Hematopoietic multipotent progenitor cell (in vitro differentiated cells): Measurements from ENCODE around the gene NXF2. TPM values are rescaled to one million over a fixed set of nuclear protein-coding genes. Genes with fewer than 3 reads are reported as not detected.
"Not testable (repeated sequence)": the region's sequence is repeated elsewhere in the genome, so short reads cannot be mapped to it uniquely, and the experiment has no call there.

Source experiments
- DNase-seq, 3 donors: peaks; one replicate each; pipeline ENCODE4 v3.0.0-alpha.2; 2011 to 2015; ENCODE audit warnings: low read depth in 2 of 3, low spot score in 2 of 3
- total RNA-seq: library from RNA; depleted of rRNA; stranded (reverse); fragments of >200 nt; gene quantifications from one replicate; pipeline ENCODE4 v1.2.3, GENCODE V29; 2012

NXF2 gene, protein sequence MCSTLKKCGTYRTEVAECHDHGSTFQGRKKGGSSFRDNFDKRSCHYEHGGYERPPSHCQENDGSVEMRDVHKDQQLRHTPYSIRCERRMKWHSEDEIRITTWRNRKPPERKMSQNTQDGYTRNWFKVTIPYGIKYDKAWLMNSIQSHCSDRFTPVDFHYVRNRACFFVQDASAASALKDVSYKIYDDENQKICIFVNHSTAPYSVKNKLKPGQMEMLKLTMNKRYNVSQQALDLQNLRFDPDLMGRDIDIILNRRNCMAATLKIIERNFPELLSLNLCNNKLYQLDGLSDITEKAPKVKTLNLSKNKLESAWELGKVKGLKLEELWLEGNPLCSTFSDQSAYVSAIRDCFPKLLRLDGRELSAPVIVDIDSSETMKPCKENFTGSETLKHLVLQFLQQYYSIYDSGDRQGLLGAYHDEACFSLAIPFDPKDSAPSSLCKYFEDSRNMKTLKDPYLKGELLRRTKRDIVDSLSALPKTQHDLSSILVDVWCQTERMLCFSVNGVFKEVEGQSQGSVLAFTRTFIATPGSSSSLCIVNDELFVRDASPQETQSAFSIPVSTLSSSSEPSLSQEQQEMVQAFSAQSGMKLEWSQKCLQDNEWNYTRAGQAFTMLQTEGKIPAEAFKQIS
- total RNA-seq: not detected

DNA sequence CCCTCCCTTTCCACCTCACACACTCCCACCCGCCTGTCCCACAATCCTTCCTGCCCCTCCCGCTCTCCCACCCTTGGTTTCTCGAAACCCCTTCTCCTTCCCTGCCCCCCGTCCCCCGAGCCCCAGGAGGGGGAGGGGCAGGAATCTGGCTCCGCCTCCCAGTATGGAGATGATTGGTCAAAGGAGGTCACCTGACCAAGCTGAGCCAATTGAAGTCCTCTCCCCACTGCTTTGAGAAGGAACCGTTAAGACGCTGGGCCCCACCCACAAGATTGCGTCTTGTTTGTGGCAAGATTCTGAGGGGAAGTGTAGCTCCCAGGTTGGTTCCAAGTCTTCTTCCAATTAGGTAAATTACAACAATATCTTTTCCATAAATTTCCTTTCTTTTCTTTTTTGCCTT, at the start of gene NXF2:
TSS of gene NXF2 (plus strand) at position 275 of the 400 bp plus-strand sequence. CDS start 59,912 bp downstream, outside the sequence.
- not testable (repeated sequence) for DNase-seq

DNA sequence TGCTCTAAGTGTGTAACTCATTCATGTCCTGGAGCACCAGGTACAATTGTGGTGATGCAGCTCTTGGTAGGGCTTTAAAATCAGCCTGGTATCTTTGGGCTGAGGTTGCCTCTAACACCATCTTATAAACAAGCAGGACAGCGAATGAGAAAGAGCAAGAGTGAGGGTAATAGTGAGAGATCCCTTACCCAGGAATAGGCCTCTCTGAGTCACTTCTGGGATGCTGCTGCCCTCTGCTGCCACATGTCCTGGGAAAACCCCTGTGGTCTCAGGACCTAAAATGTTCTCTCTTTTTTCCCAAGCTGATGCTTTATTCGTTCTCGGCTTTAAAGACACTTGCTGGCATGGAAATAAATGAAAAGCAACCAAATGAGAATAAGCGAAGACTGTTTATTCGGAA, 39.0 kb upstream of the NXF2 start:
- not testable (repeated sequence) for DNase-seq

DNA sequence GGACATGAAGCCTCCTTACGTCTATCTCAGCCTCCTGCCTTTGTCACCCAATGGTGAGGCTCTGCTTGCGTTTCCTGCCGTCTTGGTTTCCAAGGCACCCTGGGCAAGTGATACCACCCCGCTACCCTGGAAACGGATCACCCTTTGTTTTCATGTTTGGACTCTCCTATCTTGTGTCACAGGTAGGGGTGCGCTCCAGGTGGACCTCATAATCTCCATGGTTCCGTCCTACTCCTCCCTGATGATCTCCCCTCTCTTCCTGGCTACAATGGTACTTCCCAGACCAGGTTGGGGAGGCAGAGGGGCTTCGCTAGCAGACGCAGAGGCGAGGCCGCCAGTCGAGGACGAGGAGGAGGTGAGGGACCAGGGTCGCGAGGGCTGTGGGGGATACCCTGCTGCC, 32.0 kb upstream of the NXF2 start, which contains the start of gene TCP11X1:
TSS of gene TCP11X1 (plus strand) at position 316 of the 400 bp plus-strand sequence.
- DNase-seq: not testable (repeated sequence)

DNA sequence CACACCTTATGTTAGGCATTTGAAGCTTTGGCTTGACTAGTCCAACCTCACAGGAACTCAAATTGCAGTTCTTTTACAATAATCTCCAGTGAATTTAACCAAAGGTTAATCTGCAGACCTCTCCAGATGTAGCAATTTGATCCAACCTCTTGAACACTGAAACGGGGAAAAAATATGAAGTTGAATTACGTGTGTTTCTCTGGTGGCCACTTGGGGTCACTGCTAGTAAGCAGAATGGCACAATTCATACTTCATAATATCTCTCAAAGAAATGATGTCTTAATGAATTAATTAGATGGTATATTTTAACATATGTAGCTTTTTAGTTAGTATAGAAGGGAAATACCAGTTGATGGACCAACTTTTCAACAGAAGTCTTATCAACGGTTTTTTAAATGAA, 30.5 kb upstream of the NXF2 start:
- not testable (repeated sequence) for DNase-seq

DNA sequence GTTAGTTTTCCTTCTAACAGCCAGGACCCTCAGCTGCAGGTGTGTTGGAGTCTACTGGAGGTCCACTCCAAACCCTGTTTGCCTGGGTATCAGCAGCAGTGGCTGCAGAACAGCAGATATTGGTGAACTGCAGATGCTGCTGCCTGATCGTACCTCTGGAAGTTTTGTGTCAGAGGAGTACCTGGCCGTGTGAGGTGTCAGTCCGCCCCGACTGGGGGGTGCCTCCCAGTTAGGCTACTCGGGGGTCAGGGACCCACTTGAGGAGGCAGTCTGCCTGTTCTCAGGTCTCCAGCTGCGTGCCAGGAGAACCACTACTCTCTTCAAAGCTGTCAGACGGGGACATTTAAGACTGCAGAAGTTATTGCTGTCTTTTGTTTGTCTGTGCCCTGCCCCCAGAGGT, 11.3 kb upstream of the NXF2 start:
- DNase-seq: not testable (repeated sequence)

DNA sequence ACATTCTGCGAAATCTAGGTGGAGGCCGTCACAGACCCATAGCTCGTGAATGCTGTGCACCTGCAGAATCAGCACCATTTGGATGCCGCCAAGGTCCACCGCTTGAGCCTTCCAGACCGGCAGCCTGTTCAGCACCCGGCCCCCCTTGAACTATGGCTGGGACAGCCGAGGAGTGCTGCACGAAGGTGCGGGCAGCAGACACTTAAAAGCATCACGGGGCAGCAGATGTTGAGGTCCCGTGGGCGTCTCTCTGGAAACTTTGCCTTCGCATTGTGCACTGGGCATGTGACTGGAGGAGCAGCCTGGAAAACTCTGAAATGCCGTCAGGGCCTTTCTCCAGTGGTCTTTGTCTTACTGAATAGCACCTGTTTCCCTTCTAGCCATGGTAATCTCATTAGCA, 6.7 kb upstream of the NXF2 start:
- DNase-seq: not testable (repeated sequence)

DNA sequence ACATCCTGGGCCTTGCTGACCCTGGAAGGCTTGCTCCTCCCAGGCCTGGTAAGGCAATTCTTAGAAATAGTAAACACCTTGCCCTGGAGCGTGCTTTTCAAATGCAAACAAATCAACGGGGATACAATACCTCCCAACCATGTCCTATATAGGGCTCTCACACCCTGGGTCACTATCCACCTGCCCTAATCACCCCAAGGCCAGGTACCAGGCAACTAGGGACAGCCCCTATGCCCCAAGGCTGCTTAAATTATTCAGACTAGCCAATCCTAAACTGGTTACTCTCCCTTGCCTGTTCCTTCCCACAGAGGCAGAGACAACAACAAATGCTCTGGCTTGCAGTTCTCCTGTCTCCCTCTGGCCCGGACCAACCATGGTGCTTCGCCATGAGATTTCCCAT, 25.3 kb downstream of the NXF2 start:
- DNase-seq: not testable (repeated sequence)

DNA sequence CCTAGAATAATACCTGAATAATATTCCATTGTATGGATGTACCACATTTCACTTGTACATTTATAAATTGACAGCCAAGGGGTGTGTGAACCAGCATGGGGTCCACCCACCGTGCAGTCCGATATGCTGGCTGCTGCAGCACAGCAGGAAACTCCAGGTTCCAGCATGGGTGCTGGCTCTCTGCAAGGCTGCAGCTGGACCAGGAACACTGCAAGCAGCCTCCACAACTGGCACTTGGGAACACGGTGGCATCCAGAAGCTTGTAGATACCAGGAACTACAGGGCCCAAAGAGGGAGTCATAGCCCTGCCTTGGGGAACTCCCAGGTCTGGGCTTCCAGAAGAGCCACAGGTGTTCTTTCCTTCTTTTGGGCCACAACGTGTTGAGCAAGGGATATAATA, 91.2 kb downstream of the NXF2 start:
- DNase-seq: no peak

DNA sequence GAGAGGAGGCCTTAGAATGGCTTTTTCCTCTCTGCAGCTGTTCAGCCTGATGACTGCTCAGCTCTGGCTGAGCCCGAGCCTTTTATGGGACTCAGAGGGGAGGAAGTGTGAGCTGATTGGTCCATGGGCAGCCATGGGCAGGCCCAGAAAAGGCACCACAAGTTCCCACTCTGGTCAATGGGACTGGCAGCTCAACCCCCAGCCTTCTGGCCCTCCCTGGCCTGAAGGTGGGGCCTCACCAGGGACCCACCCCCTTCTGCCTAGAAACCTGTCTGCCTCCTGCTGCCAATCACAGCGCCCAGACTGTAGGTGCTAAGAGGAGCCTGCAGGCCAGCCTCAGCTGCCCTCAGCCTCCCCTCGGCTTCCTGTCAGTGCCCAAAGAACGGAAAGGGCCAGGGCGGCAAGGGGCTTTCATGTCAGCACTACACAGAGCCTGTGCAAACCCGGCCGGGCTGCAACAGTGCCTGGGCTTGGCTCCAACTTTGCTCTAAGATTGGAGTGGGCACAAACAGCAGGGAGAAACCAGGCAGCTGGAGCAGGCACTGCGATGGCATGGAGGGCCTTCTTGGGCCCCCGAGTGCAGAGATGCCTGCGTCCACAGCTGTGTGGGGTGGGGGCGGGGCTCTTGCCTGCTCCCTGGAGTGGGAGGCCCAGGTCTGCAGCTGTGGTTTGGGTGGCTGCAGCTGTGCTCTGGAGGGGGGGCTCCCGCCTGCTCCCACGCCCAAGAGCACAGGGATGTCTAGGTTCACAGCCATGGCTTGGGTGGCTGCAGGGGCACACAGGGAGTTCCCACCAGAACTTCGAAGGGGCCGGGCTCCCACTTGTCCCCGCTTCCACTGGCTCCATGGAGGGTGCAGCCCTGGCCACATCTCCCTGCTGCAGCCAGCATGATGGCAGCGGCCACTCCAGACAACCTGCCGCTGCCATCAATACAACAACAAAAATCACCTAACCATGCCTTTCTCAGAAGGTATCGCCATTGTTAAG, 92.6 kb downstream of the NXF2 start:
- peak in 1 of 3 donors; percentile 0 for DNase-seq

DNA sequence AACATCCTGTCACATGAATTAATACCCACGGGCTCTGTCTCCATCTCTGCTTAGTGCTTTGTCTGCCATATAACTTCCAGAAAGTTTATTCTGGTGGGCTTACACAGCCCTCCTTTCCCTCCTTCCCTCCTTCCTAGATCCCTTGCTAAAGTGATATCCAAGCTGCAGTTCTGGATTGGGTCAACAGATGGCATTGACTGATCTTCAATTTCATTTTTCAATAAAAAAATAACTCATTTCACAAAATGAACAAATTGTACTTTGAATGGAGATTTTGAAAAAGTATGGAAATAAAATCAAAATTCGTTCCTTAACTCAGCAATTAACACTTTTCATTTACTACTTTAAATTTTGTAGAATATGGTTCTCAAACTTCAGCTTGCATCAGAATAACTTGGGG, 94.9 kb downstream of the NXF2 start:
- no peak for DNase-seq

DNA sequence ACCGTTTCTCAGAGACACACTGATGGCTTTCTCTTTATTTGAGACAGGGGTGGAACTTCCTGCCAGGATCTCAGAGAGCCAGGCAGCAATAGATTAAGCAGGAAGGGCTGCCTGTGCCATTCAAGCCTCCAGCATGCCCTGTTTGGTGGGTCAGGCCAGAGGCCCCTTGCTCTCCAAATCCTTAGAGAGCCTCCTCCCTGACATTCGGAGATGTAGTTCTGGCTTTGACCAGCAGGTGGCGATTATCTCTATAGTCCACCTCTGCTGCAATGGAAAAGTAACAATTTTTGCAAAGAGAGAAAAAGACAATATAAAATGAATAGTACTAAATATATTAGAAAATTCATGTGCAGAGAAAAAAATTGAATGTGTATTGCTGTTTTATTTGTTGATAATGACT, 98.9 kb downstream of the NXF2 start:
- peak; percentile 21 to 63 (median 44) for DNase-seq

Other genes with a start within 250 kb of the NXF2 start
- gene TCEAL2, start 121.5 kb upstream of the NXF2 start, total RNA-seq: 0.27 TPM
- not detected for gene TCEAL6, start 104.7 kb upstream of the NXF2 start, total RNA-seq
- gene BEX5, start 91.2 kb upstream of the NXF2 start, total RNA-seq: 1.3 TPM
- not detected for gene TCP11X1, start 31.9 kb upstream of the NXF2 start, total RNA-seq
- not detected for gene NXF2B, start 192.8 kb downstream of the NXF2 start, total RNA-seq
- not detected for gene TCP11X2, start 224.6 kb downstream of the NXF2 start, total RNA-seq